ENCODE measurements around the gene HOMER2. TPM values are rescaled to one million over a fixed set of nuclear protein-coding genes. Genes with fewer than 3 reads are reported as not detected.

Gene HOMER2
- total RNA-seq, 1 experiment from 2014 or later, result 14.2 TPM

DNA sequence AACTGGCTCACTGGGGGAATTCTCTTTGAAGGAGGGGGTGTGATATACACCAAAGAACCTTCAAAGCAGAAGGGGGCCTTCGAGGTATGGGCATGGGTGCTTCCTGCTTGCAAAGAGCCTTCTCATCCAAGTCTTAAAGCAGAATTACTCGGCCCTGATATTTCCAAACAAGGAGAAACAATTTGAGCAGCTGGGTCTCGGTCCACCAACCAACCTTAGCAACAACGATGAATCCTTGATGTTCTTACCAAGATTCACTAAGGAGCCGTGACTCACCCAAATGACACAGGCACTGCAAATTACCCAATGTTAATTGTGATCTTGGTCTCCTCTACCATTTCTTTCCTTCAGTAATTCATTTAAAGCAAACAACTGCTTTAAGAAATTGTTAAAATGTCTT is 7.7 kb downstream of the HOMER2 start:
- Histone ChIP-seq H3K4me2 (ENCODE audit: insufficient read depth, insufficient read length, low read length) (no peak overlapping the region), H2BK5ac (ENCODE audit: insufficient read length, low read length) (no peak overlapping the region), H3K9me3 (ENCODE audit: control insufficient read depth, low read depth, low read length) (no peaks in the 10 kb centered on the region), H4K91ac (ENCODE audit: insufficient read length, low read depth, low read length) (no peak overlapping the region), H3K27ac (ENCODE audit: insufficient read length, low read depth, low read length) (no peak overlapping the region), H2BK120ac (ENCODE audit: low read depth, low read length, poor library complexity, severe bottlenecking) (no peak overlapping the region), H4K20me1 (ENCODE audit: control insufficient read depth, insufficient read depth, insufficient read length) (no peaks in the 10 kb centered on the region), H3T11ph (ENCODE audit: low read length) (no peak overlapping the region), H2AK5ac (ENCODE audit: insufficient read length, low read length) (no peak overlapping the region), H3K56ac (ENCODE audit: insufficient read length, low read depth, low read length) (no peak overlapping the region), H3K79me2 (ENCODE audit: insufficient read depth, low read length) (0 out of 2 replicates have a peak, but pooled peaks cover 2% of the 10 kb centered on the region), H3K27me3 (ENCODE audit: insufficient read depth, low read length) (no peaks in the 10 kb centered on the region), H3K4ac (ENCODE audit: low read depth, low read length) (no peak overlapping the region), H3K23me2 (ENCODE audit: insufficient read length, low read depth, low read length, poor library complexity, severe bottlenecking) (no peaks in the 10 kb centered on the region), H4K8ac (replicated peaks; ENCODE audit: insufficient read length, low read depth, low read length) (no peak overlapping the region), H2BK15ac (ENCODE audit: low read depth, low read length) (no peak overlapping the region), H2AFZ (ENCODE audit: low read length) (no peak overlapping the region), H2BK12ac (ENCODE audit: insufficient read length, low read depth, low read length) (no peak overlapping the region), H2BK20ac (ENCODE audit: low read depth, low read length, poor library complexity, severe bottlenecking) (no peak overlapping the region), H3K79me1 (ENCODE audit: insufficient read depth, low read depth, low read length, poor library complexity, severe bottlenecking) (no peaks in the 10 kb centered on the region), H3K4me1 (ENCODE audit: insufficient read depth, low read length) (no peaks in the 10 kb centered on the region), H4K5ac (ENCODE audit: insufficient read length, low read depth, low read length) (no peak overlapping the region), H3K9ac (ENCODE audit: extremely low read depth, insufficient read length, low read length) (no peak overlapping the region), H3K18ac (ENCODE audit: insufficient read length, low read depth, low read length) (no peak overlapping the region), H3K14ac (ENCODE audit: insufficient read depth, low read length) (no peak overlapping the region), H3K23ac (ENCODE audit: insufficient read length, low read depth, low read length) (no peak overlapping the region)
- Mint-ChIP-seq H3K9me3 (no peaks in the 10 kb centered on the region), H3K4me1 (peaks cover 5 to 6% of the 10 kb centered on the region in 2 experiments; a peak in 3 of 4 replicates), H3K27ac (no peak overlapping the region), H3K36me3 (ENCODE audit: insufficient read depth in 1 of 3, low read depth in 3 of 3) (no peaks in the 10 kb centered on the region), H3K27me3 (ENCODE audit: low read depth) (peaks cover 6% of the 10 kb centered on the region), H3K4me3 (no peak overlapping the region)
- TF ChIP-seq, protein P1, sequence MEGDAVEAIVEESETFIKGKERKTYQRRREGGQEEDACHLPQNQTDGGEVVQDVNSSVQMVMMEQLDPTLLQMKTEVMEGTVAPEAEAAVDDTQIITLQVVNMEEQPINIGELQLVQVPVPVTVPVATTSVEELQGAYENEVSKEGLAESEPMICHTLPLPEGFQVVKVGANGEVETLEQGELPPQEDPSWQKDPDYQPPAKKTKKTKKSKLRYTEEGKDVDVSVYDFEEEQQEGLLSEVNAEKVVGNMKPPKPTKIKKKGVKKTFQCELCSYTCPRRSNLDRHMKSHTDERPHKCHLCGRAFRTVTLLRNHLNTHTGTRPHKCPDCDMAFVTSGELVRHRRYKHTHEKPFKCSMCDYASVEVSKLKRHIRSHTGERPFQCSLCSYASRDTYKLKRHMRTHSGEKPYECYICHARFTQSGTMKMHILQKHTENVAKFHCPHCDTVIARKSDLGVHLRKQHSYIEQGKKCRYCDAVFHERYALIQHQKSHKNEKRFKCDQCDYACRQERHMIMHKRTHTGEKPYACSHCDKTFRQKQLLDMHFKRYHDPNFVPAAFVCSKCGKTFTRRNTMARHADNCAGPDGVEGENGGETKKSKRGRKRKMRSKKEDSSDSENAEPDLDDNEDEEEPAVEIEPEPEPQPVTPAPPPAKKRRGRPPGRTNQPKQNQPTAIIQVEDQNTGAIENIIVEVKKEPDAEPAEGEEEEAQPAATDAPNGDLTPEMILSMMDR (conservative IDR thresholded peaks at IDR 0.05), result no peak
- DNase-seq, result no peak
- no CpG with 5 or more reads among the region's 5 CpGs for whole genome bisulfite sequencing (ENCODE audit: extremely low coverage, insufficient read length, low lambda C conversion rate)

Data from H9 (cell line).